H9 (cell line): ENCODE results near the gene ABLIM1. TPM values are rescaled to one million over a fixed set of nuclear protein-coding genes. Genes with fewer than 3 reads are reported as not detected.

Experiments used
- DNase-seq: peaks from one replicate; pipeline ENCODE4 v3.0.0-alpha.2; 2017
- H2AFZ ChIP-seq: one replicate; pipeline ENCODE4 v1.6.1; 2013; ENCODE audit warnings: mild to moderate bottlenecking, low read length, control low read depth, moderate library complexity
- H2AK5ac ChIP-seq: 2 replicates; pipeline ENCODE4 v1.6.1; 2013; ENCODE audit warnings: low read length, control low read depth, mixed read lengths; ENCODE audit not compliant: insufficient read length
- H2BK120ac ChIP-seq: one replicate; pipeline ENCODE4 v1.6.1; 2013; ENCODE audit warnings: low read depth, mild to moderate bottlenecking, low read length, control low read depth, inconsistent platforms; ENCODE audit not compliant: poor library complexity, severe bottlenecking
- H2BK12ac ChIP-seq: 2 replicates; pipeline ENCODE4 v1.6.1; 2013; ENCODE audit warnings: low read length, control low read depth, mixed read lengths, low read depth; ENCODE audit not compliant: insufficient read length
- H2BK15ac ChIP-seq: 2 replicates; pipeline ENCODE4 v1.6.1; 2013; ENCODE audit warnings: low read depth, low read length, control low read depth
- H2BK20ac ChIP-seq: one replicate; pipeline ENCODE4 v1.6.1; 2013; ENCODE audit warnings: low read depth, mild to moderate bottlenecking, low read length, control low read depth, inconsistent platforms; ENCODE audit not compliant: poor library complexity, severe bottlenecking
- H2BK5ac ChIP-seq: 2 replicates; pipeline ENCODE4 v1.6.1; 2013; ENCODE audit warnings: low read length, control low read depth, mixed read lengths; ENCODE audit not compliant: insufficient read length
- H3K14ac ChIP-seq: 2 replicates; pipeline ENCODE4 v1.6.1; 2013; ENCODE audit warnings: low read length, control low read depth; ENCODE audit not compliant: insufficient read depth
- H3K18ac ChIP-seq: 2 replicates; pipeline ENCODE4 v1.6.1; 2013; ENCODE audit warnings: low read depth, mild to moderate bottlenecking, mixed read lengths, low read length, control low read depth; ENCODE audit not compliant: insufficient read length
- H3K23ac ChIP-seq: 2 replicates; pipeline ENCODE4 v1.6.1; 2013; ENCODE audit warnings: low read length, control low read depth, mixed read lengths, low read depth; ENCODE audit not compliant: insufficient read length
- H3K23me2 ChIP-seq: 2 replicates; pipeline ENCODE4 v1.6.1; 2013; ENCODE audit warnings: low read depth, mild to moderate bottlenecking, mixed read lengths, low read length, control low read depth; ENCODE audit not compliant: insufficient read length, poor library complexity, severe bottlenecking
- H3K27ac ChIP-seq: 2 replicates; pipeline ENCODE4 v1.5.1; 2013; ENCODE audit warnings: low read length, control low read depth, mixed read lengths, low read depth; ENCODE audit not compliant: insufficient read length
- H3K27me3 ChIP-seq: 2 replicates; pipeline ENCODE4 v1.6.1; 2013; ENCODE audit warnings: low read length, control low read depth, inconsistent platforms; ENCODE audit not compliant: insufficient read depth
- H3K4ac ChIP-seq: 2 replicates; pipeline ENCODE4 v1.6.1; 2013; ENCODE audit warnings: low read depth, mild to moderate bottlenecking, control low read depth, inconsistent platforms, low read length, moderate library complexity
- H3K4me1 ChIP-seq: 2 replicates; pipeline ENCODE4 v1.6.1; 2013; ENCODE audit warnings: low read length, control low read depth, inconsistent platforms; ENCODE audit not compliant: insufficient read depth
- H3K4me2 ChIP-seq: 2 replicates; pipeline ENCODE4 v1.6.1; 2013; ENCODE audit warnings: low read length, control low read depth, mixed read lengths; ENCODE audit not compliant: insufficient read length, insufficient read depth
- H3K56ac ChIP-seq: 2 replicates; pipeline ENCODE4 v1.6.1; 2013; ENCODE audit warnings: low read depth, mild to moderate bottlenecking, mixed read lengths, low read length, control low read depth; ENCODE audit not compliant: insufficient read length
- H3K79me1 ChIP-seq: 2 replicates; pipeline ENCODE4 v1.6.1; 2013; ENCODE audit warnings: low read depth, mild to moderate bottlenecking, moderate library complexity, low read length, control low read depth, inconsistent platforms; ENCODE audit not compliant: insufficient read depth, poor library complexity, severe bottlenecking
- H3K79me2 ChIP-seq: 2 replicates; pipeline ENCODE4 v1.6.1; 2013; ENCODE audit warnings: low read length, control low read depth, inconsistent platforms; ENCODE audit not compliant: insufficient read depth
- H3K9ac ChIP-seq: 2 replicates; pipeline ENCODE4 v1.6.1; 2013; ENCODE audit warnings: low read length, control low read depth, mixed read lengths; ENCODE audit not compliant: insufficient read length; ENCODE audit errors: extremely low read depth
- H3K9me3 ChIP-seq: one replicate; pipeline ENCODE4 v1.6.1; 2013; ENCODE audit warnings: low read depth, low read length, inconsistent platforms; ENCODE audit not compliant: control insufficient read depth
- H3T11ph ChIP-seq: one replicate; pipeline ENCODE4 v1.6.1; 2013; ENCODE audit warnings: mild to moderate bottlenecking, low read length, control low read depth, inconsistent platforms
- H4K20me1 ChIP-seq: one replicate; pipeline ENCODE4 v1.6.1; 2013; ENCODE audit not compliant: control insufficient read depth, insufficient read length, insufficient read depth
- H4K5ac ChIP-seq: 2 replicates; pipeline ENCODE4 v1.6.1; 2013; ENCODE audit warnings: low read depth, mild to moderate bottlenecking, mixed read lengths, low read length, control low read depth; ENCODE audit not compliant: insufficient read length
- H4K8ac ChIP-seq: replicated peaks from 2 replicates; pipeline ENCODE4 v1.6.1; 2013; ENCODE audit warnings: low read length, control low read depth, mixed read lengths, low read depth; ENCODE audit not compliant: insufficient read length
- H4K91ac ChIP-seq: 2 replicates; pipeline ENCODE4 v1.6.1; 2013; ENCODE audit warnings: low read depth, mild to moderate bottlenecking, moderate library complexity, mixed read lengths, low read length, control low read depth; ENCODE audit not compliant: insufficient read length
- H3K27ac Mint-ChIP-seq, 3 experiments: 2 replicates in 2 of 3; 3 replicates in 1 of 3; pipeline ENCODE4 v1.8.0; 2020 to 2021; ENCODE audit warnings: mixed read lengths in 3 of 3, mild to moderate bottlenecking in 1 of 3, moderate library complexity in 1 of 3
- H3K27me3 Mint-ChIP-seq: 2 replicates; pipeline ENCODE4 v1.8.0; 2021; ENCODE audit warnings: low read depth, mild to moderate bottlenecking, moderate library complexity, mixed read lengths
- H3K36me3 Mint-ChIP-seq, 3 experiments: 2 replicates in 2 of 3; 3 replicates in 1 of 3; pipeline ENCODE4 v1.8.0; 2020 to 2021; ENCODE audit warnings: low read depth in 3 of 3, mixed read lengths in 3 of 3; ENCODE audit not compliant: insufficient read depth in 1 of 3
- H3K4me1 Mint-ChIP-seq, 2 experiments: 2 replicates each; pipeline ENCODE4 v1.8.0; 2020; ENCODE audit warnings: mixed read lengths in 2 of 2
- H3K4me3 Mint-ChIP-seq, 2 experiments: 2 replicates in 1 of 2; 3 replicates in 1 of 2; pipeline ENCODE4 v1.8.0; 2020 to 2021; ENCODE audit warnings: mild to moderate bottlenecking in 2 of 2, mixed read lengths in 2 of 2, moderate library complexity in 1 of 2
- H3K9me3 Mint-ChIP-seq, 2 experiments: 2 replicates in 1 of 2; 3 replicates in 1 of 2; pipeline ENCODE4 v1.8.0; 2020; ENCODE audit warnings: mild to moderate bottlenecking in 2 of 2, mixed read lengths in 2 of 2, moderate library complexity in 1 of 2
- WGBS: extraction: QIAGEN DNeasy Blood & Tissue Kit; methylation state at CpG from one replicate; pipeline ENCODE4 v1.1.7; 2013; ENCODE audit warnings: missing lambda C conversion rate, low lambda C conversion rate, mixed read lengths; ENCODE audit not compliant: insufficient read length; ENCODE audit errors: extremely low coverage; 5-methylcytosine and 5-hydroxymethylcytosine counted together
- total RNA-seq: library from RNA; stranded (reverse); gene quantifications from 2 replicates; pipeline ENCODE4 v1.2.1, GENCODE V29; 2021
- TF ChIP-seq, protein P1 (sequence below): fragments of 200-600 bp; sonication (generic); conservative IDR thresholded peaks from 3 replicates; pipeline ENCODE4 v1.8.0; 2021; ENCODE audit warnings: antibody characterized with exemption, mild to moderate bottlenecking

The ABLIM1 gene
- total RNA-seq, 1 experiment from 2014 or later: 32.1 TPM

DNA sequence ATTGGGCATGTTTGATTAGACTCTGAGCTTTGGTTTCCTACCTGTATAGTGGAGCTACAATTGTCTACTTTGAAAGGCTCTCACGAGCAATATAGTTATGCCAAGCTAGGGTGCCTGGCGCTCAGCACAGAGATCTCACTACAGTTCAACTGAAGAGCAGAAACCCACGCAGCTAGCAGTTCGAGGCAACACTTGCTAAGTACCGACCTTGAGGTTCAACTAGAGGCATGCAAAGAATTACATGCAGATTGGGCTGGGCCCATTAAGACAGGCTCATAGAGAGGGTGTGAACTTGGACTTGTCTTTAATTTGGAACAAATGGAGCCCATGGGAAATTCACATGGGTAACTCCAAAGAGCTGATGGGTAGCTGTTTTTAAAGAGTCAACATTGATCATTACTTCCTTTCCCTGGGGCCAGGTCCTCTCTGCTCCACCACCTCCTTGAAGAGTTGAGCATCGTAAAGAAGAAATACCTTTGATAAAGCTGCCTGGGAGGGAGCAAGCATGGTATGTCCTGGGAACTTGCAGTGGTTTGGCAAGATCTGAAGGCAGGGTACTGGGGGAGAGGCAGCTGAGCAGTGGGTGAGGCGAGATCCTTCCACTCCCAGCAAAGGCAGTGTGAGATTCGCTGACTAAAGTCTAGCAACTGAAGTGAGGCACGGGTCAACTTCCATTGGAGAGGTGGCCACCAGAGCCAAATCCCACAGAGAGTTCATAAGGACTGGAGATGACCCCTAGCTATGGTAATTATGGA is 228.3 kb downstream of the ABLIM1 start:
- no peak overlapping the region for H4K5ac ChIP-seq
- H2BK120ac ChIP-seq: no peak overlapping the region
- no peak overlapping the region for H4K91ac ChIP-seq
- H3K56ac ChIP-seq: no peak overlapping the region
- H2BK5ac ChIP-seq: no peak overlapping the region
- H2BK15ac ChIP-seq: no peak overlapping the region
- H3K23me2 ChIP-seq: no peaks in the 10 kb centered on the region
- Mint-ChIP-seq H3K4me1 (peaks cover 3 to 12% of the 10 kb centered on the region in 2 experiments), H3K36me3 (0 out of 7 replicates have a peak, but pooled peaks cover 0 to 2% (median 0%) of the 10 kb centered on the region in 3 experiments), H3K9me3 (no peaks in the 10 kb centered on the region), H3K4me3 (no peak overlapping the region), H3K27me3 (no peaks in the 10 kb centered on the region), H3K27ac (peak overlapping the region in 2 of 3 experiments; percentile 9 to 16; a peak in 1 of 7 replicates)
- no peak overlapping the region for H3K27ac ChIP-seq
- no peaks in the 10 kb centered on the region for H3K9me3 ChIP-seq
- H2BK12ac ChIP-seq: no peak overlapping the region
- TF ChIP-seq, protein P1, sequence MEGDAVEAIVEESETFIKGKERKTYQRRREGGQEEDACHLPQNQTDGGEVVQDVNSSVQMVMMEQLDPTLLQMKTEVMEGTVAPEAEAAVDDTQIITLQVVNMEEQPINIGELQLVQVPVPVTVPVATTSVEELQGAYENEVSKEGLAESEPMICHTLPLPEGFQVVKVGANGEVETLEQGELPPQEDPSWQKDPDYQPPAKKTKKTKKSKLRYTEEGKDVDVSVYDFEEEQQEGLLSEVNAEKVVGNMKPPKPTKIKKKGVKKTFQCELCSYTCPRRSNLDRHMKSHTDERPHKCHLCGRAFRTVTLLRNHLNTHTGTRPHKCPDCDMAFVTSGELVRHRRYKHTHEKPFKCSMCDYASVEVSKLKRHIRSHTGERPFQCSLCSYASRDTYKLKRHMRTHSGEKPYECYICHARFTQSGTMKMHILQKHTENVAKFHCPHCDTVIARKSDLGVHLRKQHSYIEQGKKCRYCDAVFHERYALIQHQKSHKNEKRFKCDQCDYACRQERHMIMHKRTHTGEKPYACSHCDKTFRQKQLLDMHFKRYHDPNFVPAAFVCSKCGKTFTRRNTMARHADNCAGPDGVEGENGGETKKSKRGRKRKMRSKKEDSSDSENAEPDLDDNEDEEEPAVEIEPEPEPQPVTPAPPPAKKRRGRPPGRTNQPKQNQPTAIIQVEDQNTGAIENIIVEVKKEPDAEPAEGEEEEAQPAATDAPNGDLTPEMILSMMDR: no peak
- H3K14ac ChIP-seq: no peak overlapping the region
- WGBS: no CpG with 5 or more reads among the region's 9 CpGs
- no peaks in the 10 kb centered on the region for H4K20me1 ChIP-seq
- no peaks in the 10 kb centered on the region for H3K79me1 ChIP-seq
- H3K4me1 ChIP-seq: no peaks in the 10 kb centered on the region
- no peak overlapping the region for H3K18ac ChIP-seq
- no peak overlapping the region for H3K4me2 ChIP-seq
- no peak overlapping the region for H3T11ph ChIP-seq
- H3K4ac ChIP-seq: no peak overlapping the region
- H2AFZ ChIP-seq: no peak overlapping the region
- H2BK20ac ChIP-seq: no peak overlapping the region
- H2AK5ac ChIP-seq: no peak overlapping the region
- H3K9ac ChIP-seq: no peak overlapping the region
- H4K8ac ChIP-seq: no peak overlapping the region
- no peak overlapping the region for H3K23ac ChIP-seq
- H3K27me3 ChIP-seq: no peaks in the 10 kb centered on the region; the same call in 1 of the 2 replicates
- no peaks in the 10 kb centered on the region for H3K79me2 ChIP-seq
- DNase-seq: no peak
